GM18526 (cell line): ENCODE data around the gene ACAP3.

Experiments used
- POLR2A ChIP-seq: IDR thresholded peaks from 3 replicates; pipeline ENCODE4 v1.6.1; 2011; ENCODE audit not compliant: insufficient read length; ENCODE audit errors: extremely low read depth

Gene ACAP3

DNA sequence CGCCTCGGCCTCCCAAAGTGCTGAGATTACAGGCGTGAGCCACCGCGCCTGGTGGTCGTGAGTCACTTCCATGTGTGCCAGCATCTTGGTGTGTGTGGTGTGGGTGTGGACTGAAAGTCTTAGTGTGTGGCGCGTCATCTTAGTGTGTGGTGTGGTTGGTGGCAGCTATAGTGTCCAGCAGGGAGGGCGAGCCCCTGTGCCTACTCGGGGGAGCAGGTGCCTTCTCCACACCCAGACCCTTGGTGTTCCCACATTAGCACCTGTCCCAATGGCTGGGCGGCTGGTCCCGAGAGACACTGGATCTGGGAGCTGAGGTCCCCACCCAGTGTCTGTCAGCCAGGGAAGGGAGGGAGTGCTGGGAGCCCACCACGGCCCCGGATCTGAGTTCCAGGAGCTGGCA is 24.7 kb downstream of the ACAP3 start:
- no peak for TF ChIP-seq POLR2A

DNA sequence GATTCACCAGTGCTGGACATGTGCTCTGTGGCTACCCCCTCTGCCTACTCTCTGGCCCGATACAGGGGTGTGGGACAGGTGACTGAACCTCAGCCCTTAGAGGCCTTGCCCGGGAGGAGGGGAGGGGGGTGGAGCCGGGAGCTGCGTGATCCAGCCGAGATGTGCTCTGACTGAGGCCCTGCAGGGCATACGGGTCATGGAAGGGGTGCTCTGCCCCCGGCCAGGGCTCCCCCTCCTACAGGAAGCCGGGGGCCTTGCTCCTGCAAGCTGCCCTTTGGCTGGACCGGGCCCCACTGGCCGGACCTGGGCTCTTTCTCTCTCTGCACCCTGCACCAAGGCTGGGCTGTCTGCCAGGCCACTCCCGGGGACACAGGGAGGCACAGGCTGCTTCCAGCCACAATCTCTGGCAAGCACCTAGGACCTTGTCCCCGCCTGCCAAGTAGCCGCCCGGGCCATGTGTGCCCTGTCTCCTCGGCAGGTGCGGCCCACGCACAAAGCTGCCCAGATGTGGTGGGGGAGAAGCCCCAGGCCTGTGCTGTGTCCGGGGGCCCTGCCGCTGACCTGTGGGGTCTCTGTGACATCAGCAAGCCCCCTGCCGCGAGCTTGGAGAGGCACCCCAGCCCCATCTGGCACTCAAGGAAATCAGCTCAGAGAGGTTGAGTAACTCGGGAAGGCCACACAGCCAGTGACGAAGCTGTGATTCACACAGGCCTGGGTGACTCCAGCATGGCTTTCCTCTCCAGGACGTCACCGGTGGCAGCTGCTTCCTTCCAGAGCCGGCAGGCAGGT is 26.0 kb downstream of the ACAP3 start:
- no peak for TF ChIP-seq POLR2A

DNA sequence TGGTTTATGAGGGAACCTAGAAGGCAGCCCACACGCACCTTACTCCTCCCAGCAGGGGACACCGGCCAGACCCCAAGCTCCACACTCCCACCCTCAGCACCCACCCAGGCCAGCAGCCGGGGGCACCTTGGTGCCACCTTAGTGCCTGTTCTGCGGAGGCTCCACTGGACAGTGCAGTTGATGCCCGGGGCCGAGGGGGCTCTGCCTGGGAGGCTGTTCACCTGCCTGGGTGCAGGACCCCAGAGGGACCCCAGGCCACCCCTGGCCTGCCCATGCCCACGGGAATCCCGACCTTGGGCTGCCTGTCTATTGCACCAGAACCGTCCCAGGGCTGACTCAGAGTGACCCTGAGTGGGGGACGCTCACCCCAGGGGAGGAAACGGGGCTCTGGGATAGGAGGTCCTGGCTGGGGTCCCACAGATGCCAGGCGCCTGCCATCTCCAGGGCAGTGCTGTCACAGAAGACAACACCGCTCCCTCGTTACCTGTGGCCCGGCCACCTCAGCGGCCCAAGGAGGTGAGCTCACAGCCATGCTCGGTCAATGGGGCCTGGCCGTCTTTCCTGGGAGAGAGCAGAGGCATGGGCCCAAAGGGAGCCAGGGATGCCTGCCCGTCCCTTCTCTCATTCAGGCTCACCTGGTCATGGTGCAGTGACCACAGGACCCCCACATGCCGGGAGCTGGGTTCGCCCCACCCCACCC is 26.8 kb downstream of the ACAP3 start:
- TF ChIP-seq POLR2A: no peak

DNA sequence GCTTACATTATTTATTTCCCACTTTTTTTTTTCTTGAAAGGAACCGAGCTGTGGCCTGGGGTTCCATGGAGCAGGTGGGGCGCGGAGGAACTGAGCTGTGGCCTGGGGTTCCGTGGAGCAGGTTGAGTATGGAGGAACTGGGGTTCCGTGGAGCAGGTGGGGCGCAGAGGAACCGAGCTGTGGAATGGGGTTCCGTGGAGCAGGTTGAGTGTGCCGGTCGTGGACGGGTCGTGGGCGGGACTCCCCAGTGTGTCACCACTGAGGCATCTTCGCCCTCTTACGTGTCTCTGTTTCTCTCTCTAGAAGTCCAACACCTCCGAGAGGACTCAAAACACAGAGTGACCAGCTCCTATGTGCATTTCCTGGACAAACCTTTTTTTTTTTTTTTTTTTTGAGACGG is 28.7 kb downstream of the ACAP3 start:
- TF ChIP-seq POLR2A: no peak

DNA sequence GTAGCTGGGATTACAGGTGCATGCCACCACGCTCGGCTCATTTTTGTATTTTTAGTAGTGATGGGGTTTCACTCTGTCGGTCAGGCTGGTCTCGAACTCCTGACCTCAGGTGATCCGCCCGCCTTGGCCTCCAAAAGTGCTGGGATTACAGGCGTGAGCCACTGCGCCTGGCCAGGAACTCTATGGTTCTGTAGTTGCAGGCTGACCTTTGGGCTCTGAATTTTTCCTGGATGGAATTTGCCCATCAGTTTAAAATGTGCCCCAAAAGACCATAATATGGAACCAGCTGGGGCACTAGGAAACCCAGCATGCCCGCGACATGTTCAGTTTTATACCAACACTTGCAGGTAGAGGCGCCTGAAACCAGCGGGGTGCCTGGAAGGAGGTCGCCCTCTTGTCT is 29.1 kb downstream of the ACAP3 start:
- no peak for TF ChIP-seq POLR2A

DNA sequence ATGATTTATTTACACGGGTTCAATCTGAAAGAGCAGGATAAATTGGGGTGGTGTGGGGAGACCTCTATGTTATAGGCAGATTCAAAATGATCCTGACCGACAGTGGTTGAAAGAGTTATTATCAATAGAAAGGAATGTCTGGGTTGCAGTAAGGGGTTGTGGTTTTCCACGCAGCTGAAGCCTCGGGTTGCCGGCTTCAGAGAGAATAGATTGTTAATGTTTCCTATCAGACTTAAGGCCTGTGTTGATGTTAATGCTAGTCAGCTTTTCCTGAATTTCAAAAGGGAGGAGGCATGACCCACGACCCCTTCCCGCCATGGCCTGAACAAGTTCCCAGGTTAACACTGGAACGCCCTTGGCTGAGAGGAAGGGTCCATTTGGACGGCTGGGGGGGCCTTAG is 31.9 kb downstream of the ACAP3 start:
- TF ChIP-seq POLR2A: no peak

DNA sequence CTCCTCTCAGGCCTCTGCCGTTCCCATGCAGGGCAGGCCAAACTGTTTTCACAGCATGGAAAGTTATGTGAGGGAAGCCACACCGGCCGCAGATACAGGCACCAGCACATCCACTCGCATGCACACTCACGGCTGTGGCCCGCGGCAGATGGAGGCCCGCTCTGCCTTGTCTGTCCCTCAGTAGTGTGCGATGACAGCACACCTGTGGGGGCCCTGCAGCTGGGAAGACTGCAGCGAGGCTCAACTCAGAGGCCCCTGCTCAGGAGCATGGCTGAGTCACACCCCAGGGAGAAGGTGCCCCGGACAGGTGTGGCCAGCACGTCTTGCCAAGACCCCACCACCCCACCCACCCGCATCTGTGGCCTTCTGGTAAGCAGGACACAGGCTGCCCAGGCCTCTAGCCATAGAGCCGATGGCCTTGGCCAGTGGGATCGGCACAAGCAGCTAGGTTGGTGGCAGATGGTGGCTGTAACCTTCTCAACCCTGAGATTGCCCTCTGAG is 32.7 kb downstream of the ACAP3 start:
- TF ChIP-seq POLR2A: no peak

DNA sequence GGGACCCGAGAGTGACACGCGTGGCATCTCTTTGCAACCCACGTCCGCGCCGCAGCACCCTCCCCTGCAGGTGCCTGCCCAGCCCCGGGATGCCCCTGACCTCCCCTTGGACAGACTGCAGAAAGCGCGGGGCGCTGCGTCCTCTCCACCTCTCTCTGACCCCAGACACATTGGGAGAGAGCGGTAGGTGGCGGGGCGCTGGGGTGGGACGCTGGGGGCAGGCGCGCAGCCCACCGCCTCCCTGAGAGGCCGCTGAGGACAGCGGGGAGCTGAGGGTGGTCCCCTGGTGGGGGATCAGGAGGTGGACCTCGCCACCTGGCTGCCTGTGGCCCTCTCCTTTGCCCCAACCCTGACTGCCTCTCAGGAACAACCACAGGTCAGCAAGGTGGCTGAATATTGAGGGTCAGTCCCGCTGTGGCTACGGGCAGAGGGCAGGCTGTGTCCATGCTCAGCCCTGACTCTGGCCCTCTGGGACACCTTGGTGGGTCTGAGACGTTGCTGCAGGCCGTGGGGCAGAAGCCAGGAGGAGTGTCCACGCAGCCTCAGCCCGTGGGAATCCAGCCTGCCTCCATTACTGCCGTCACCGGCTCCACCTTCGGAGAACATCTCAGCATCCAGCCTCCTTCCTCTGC is 33.3 kb downstream of the ACAP3 start:
- TF ChIP-seq POLR2A: no peak

DNA sequence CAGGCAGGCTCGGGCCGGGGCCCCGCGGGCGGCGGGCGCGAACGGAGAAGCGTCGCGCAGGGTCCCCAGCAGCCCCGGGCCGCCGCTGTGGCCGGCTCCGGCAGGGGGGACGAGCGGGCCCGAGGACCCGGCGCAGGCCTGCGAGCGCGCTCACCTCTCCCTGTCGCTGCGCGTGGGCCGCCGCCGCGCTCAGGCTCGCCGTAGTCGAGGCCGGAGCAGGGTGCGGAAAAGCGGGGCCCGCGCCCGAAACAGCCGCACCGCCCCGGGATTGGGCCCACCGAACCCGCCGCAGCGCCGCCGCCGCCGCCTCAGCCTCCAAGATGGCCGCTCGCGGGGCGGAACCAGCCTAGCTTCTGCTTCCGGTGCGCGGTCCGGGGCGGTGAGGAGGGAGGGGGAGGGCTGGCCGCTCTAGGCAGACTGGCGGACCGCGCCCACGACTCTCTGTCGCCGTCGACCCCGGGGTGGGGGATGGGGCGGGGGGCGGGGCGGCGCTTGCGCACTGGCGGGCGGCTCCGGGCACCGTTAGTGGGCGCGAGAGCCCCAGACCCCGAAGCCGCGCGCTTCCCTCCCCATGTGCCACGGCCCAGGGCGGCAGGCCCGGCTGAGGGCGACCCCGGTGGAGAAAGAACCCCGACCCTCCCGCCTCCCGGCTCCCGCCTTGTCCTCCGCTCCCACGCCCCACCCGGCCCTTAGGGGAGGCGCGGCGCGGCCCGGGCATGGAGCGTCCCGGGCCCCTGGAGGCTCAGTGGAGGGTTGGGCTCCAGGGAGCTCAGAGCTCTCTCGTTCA is 34.0 kb downstream of the ACAP3 start, which contains the start of gene UBE2J2:
UBE2J2 (minus strand) TSS at position 343 of the 787 bp plus-strand sequence. CDS start 5,862 bp downstream, outside the sequence.
- peak; percentile 71 for TF ChIP-seq POLR2A

DNA sequence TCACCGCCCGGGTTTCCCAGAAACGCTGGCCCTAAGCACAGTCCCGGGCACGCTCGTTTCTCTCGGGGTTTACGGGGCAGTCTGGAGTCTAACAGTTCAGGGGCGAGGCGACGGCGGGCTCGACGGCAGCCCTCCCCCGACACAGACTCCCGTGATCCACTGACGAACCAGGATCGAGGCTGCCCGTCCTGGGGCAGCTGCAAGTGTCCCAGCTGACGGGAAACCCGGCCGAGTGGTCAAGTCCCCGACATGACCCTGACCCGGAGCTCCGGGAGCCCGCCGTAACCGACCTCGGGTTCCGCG is 34.6 kb downstream of the ACAP3 start:
- no peak for TF ChIP-seq POLR2A

DNA sequence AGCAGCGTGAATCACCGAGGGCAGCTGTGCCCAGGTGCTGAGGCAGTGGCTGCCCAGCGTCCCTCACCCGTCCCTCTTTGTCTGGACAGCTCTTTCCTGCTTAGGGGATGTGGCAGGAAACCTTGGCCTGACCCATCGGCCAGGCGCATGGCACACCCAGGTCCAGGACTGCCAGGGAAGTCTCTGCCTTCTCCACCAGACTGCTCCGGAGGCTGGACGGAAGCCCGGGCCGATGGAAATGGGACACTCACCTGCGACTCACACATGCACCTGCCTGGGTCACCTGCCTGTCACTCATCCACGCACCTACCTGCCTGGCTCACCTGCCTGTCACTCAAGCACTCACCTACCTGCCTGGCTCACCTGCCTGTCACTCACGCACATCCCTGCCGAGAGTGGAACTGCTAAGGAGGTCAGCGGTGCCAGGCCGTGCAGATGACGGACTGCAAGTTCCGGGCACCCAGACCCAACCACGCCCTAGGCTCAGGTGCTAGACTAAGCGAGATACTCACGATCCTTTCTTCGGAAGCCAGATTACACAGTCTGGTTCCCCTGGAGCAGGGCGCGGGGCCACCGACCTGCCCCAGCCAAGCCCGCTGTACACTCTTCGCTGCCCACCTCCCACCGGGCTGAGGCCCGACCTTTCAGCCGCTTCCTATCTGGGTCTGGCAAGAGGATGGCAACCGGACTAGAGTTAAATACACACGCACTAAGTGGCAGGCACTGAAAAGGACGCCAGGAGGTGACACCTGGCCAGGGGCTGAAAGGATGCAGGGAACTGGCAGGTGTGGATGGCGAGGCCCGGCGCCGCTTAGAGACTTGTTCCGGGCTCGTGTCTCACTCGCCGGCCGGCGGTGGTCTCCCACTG is 35.2 kb downstream of the ACAP3 start:
- no peak for TF ChIP-seq POLR2A

DNA sequence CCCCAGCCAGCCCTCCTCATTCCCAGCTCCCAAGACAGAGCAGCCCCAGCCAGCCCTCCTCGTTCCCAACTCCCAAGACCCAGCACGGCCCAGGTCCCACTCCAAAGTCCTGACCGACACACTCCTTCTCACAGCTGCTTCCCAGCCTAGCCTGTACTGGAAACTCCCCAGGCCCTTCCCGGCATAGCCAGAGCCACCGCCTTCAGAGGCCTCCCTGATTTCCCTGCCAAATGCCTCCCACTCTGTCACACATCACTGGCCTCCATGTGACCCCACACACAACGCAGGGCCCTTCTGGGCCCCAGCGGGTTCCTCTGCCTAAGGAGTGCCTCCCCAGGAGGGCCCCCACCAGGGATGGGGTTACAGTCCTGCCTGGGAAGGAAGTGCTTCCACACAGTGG is 36.9 kb downstream of the ACAP3 start:
- TF ChIP-seq POLR2A: no peak

DNA sequence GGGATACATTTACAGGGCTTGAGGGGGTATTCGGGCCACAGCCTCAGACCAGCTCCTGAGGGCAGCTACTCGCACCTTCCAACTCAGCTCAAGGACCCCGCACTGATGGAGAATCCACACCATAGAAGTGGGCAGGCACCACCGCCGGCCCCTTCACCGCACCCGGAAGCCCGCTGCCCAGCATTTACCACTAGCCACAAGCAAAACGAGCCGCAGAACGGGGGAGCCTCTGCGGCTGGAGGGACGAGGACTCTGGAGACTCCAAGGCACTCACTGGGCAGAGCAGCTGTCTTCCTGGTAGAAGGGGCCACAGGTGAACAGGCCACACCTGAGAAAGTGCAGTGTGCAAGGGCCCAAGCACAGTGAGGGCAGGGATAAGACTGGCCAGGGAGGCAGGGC is 39.4 kb downstream of the ACAP3 start:
- TF ChIP-seq POLR2A: no peak

DNA sequence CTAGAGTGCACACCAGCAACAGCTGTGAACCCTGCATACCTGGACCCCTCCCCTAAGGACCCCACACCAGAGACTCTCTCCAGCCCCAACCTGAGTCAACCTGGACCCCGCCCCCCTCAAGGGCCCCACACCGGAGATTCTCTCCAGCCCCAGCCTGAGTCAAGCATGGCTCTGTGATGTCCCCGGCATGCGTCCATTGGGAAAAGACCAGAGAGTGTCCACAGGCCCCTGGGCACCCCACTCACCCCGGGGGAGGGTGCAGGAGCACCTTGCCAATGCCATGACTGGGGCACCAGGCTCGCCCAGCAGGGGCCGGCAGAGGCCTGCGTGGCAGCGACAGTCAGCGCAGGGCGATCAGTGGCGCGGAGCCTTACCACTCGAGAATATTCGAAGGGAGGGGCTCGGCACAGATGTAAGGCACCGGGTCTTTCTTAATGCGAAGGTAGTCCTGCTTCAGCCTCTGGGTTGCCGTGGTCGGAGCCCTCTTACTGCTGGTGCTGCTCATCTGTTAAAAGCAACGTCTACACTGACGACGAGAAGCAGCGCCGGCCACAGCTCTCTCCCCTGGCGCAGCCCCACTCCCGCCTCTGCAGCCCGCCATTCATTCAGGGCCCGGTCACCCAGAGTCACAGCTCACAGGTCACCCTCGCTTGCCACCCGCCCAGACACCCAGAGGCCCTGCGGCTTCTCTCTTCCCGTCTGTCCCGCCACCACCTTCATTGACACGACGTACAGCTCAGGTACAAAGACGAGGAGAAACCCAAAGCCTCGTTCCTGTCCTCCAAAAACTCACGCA is 40.0 kb downstream of the ACAP3 start:
- no peak for TF ChIP-seq POLR2A
